ENCODE measurements around the gene RGS8. TPM values are rescaled to one million over a fixed set of nuclear protein-coding genes. Genes with fewer than 3 reads are reported as not detected.

The RGS8 gene
- total and polyA plus RNA-seq, 9 donors: 0.12 to 4.8 (median 0.33) TPM; not detected in 1

DNA sequence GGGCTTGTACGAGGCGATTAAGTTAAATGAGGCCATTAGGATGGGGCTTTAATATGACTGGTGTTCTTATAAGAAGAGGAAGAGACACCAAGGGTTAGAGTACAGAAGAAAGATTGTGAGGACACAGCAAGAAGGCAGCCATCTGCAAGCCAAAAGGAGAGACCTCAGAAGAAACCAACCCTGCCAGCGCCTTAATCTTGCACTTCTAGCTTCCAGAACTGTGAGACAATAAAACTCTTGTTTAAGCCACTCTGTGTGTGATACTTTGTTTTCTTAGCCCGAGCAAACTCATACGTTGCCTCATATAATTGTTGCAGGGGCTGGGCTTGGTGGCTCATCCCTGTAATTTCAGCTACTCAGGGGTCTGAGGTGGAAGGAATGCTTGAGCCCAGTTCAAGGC lies 46.6 kb downstream of the RGS8 start:
- no peak for DNase-seq
- H3K27ac ChIP-seq: no peak overlapping the region
- WGBS, 3 donors: 87 to 94% (median 90%) methylated on average over 5 of the region's 5 CpGs
- no peak overlapping the region for H3K4me3 ChIP-seq
- TF ChIP-seq POLR2A (IDR thresholded peaks at IDR 0.05): no peak
- TF ChIP-seq, protein P1, sequence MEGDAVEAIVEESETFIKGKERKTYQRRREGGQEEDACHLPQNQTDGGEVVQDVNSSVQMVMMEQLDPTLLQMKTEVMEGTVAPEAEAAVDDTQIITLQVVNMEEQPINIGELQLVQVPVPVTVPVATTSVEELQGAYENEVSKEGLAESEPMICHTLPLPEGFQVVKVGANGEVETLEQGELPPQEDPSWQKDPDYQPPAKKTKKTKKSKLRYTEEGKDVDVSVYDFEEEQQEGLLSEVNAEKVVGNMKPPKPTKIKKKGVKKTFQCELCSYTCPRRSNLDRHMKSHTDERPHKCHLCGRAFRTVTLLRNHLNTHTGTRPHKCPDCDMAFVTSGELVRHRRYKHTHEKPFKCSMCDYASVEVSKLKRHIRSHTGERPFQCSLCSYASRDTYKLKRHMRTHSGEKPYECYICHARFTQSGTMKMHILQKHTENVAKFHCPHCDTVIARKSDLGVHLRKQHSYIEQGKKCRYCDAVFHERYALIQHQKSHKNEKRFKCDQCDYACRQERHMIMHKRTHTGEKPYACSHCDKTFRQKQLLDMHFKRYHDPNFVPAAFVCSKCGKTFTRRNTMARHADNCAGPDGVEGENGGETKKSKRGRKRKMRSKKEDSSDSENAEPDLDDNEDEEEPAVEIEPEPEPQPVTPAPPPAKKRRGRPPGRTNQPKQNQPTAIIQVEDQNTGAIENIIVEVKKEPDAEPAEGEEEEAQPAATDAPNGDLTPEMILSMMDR (IDR thresholded peaks at IDR 0.05): no peak
- TF ChIP-seq EP300 (IDR thresholded peaks at IDR 0.05): no peak
- no peaks in the 10 kb centered on the region for H3K4me1 ChIP-seq (ENCODE audit: insufficient read depth)
- no peaks in the 10 kb centered on the region for H3K27me3 ChIP-seq
- no peaks in the 10 kb centered on the region for H3K36me3 ChIP-seq
- no peaks in the 10 kb centered on the region for H3K9me3 ChIP-seq
- intact Hi-C loops (cut with DNase I): no loop called here

DNA sequence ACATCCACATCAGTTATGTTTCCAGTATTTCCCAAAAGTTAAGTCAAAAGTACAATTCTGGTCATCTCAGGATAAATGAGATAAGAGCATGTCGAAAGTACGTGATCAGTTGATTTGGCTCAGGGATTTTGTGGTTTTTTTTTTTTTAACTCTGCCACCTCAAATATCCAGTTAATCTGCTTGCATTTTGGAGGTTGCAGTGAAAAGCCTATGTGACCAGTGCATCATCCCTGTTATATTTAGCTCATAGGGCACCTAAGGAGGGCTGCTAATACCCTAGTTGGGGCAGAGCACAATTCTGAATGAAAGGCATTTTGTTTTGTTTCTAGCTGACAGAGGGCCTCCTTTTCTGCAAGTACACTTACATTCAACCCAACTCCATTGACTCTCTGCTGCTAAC lies 48.5 kb downstream of the RGS8 start:
- Histone ChIP-seq H3K36me3 (no peaks in the 10 kb centered on the region), H3K27me3 (no peaks in the 10 kb centered on the region), H3K27ac (no peak overlapping the region), H3K4me3 (no peak overlapping the region), H3K9me3 (no peaks in the 10 kb centered on the region), H3K4me1 (ENCODE audit: insufficient read depth) (no peaks in the 10 kb centered on the region)
- 75 to 81% (median 75%) methylated on average over 2 of the region's 2 CpGs for WGBS, 3 donors
- TF ChIP-seq POLR2A (IDR thresholded peaks at IDR 0.05): no peak
- intact Hi-C loops (cut with DNase I): no loop called here
- no peak for DNase-seq

Other genes with a start within 250 kb of the RGS8 start
- gene RGSL1, start 234.4 kb downstream of the RGS8 start, total RNA-seq: not detected
- gene RGSL1, start 234.4 kb downstream of the RGS8 start, polyA plus RNA-seq: not detected
- gene RNASEL, start 95.3 kb downstream of the RGS8 start, total RNA-seq: 10 to 100 TPM in 3 of 7 donors, 1 to 10 TPM in 4; 6.7 to 14.1 (median 9.7) TPM
- 10 to 100 TPM in 1 of 2 donors, 1 to 10 TPM in 1; 6.8 to 15.0 TPM for gene RNASEL, start 95.3 kb downstream of the RGS8 start, polyA plus RNA-seq
- 1 to 10 TPM; 1.1 to 7.4 (median 2.5) TPM for gene RGS16, start 80.2 kb downstream of the RGS8 start, total RNA-seq
- gene RGS16, start 80.2 kb downstream of the RGS8 start, polyA plus RNA-seq: 1 to 10 TPM; 3.8 to 4.3 TPM
- gene NPL, start 105.2 kb upstream of the RGS8 start, total RNA-seq: 10 to 100 TPM in 1 of 7 donors, 1 to 10 TPM in 6; 2.3 to 26.0 (median 3.7) TPM
- gene NPL, start 105.2 kb upstream of the RGS8 start, polyA plus RNA-seq: 10 to 100 TPM in 1 of 2 donors, 1 to 10 TPM in 1; 3.4 to 23.5 TPM
- 100 to 1,000 TPM in 5 of 7 donors, 10 to 100 TPM in 2; 70.6 to 168 (median 140) TPM for gene DHX9, start 154.8 kb upstream of the RGS8 start, total RNA-seq
- 10 to 100 TPM; 81.5 to 98.0 TPM for gene DHX9, start 154.8 kb upstream of the RGS8 start, polyA plus RNA-seq